Measurements from ENCODE around the gene RBM42. TPM values are rescaled to one million over a fixed set of nuclear protein-coding genes. Genes with fewer than 3 reads are reported as not detected.

The RBM42 gene
- total and polyA plus RNA-seq, 9 of the 15 experiments (the other 6 are each of a cell fraction or from before 2014, with no cell fraction given), result 5.7 to 149 (median 32.4) TPM

DNA sequence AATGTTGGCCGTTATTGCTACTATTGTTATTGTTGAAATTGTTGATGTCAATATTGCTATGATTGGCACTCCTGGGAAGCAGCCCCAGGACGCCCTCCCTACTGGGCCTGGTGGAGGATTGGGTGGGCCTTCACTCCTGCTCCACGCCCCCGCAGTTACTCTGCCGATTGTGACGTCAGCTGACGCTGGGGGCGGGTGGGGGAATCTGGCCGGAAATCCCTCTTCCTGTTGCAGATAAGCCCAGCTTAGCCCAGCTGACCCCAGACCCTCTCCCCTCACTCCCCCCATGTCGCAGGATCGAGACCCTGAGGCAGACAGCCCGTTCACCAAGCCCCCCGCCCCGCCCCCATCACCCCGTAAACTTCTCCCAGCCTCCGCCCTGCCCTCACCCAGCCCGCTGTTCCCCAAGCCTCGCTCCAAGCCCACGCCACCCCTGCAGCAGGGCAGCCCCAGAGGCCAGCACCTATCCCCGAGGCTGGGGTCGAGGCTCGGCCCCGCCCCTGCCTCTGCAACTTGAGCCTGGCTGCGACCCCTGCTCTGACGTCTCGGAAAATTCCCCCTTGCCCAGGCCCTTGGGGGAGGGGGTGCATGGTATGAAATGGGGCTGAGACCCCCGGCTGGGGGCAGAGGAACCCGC lies 12.8 kb downstream of the RBM42 start, which contains the start of gene ETV2 (continued):
- TF ChIP-seq, protein P1, sequence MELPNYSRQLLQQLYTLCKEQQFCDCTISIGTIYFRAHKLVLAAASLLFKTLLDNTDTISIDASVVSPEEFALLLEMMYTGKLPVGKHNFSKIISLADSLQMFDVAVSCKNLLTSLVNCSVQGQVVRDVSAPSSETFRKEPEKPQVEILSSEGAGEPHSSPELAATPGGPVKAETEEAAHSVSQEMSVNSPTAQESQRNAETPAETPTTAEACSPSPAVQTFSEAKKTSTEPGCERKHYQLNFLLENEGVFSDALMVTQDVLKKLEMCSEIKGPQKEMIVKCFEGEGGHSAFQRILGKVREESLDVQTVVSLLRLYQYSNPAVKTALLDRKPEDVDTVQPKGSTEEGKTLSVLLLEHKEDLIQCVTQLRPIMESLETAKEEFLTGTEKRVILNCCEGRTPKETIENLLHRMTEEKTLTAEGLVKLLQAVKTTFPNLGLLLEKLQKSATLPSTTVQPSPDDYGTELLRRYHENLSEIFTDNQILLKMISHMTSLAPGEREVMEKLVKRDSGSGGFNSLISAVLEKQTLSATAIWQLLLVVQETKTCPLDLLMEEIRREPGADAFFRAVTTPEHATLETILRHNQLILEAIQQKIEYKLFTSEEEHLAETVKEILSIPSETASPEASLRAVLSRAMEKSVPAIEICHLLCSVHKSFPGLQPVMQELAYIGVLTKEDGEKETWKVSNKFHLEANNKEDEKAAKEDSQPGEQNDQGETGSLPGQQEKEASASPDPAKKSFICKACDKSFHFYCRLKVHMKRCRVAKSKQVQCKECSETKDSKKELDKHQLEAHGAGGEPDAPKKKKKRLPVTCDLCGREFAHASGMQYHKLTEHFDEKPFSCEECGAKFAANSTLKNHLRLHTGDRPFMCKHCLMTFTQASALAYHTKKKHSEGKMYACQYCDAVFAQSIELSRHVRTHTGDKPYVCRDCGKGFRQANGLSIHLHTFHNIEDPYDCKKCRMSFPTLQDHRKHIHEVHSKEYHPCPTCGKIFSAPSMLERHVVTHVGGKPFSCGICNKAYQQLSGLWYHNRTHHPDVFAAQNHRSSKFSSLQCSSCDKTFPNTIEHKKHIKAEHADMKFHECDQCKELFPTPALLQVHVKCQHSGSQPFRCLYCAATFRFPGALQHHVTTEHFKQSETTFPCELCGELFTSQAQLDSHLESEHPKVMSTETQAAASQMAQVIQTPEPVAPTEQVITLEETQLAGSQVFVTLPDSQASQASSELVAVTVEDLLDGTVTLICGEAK (IDR thresholded peaks at IDR 0.05), result no peak
- TF ChIP-seq, protein P1 (CRISPR knock-in tag; IDR thresholded peaks at IDR 0.05), result no peak
- no peak for TF ChIP-seq HDAC8 (tag; IDR thresholded peaks at IDR 0.05)
- TF ChIP-seq EWSR1 (IDR thresholded peaks at IDR 0.05; ENCODE audit: borderline replicate concordance, low read depth, partially characterized antibody), result no peak
- TF ChIP-seq, protein P2, sequence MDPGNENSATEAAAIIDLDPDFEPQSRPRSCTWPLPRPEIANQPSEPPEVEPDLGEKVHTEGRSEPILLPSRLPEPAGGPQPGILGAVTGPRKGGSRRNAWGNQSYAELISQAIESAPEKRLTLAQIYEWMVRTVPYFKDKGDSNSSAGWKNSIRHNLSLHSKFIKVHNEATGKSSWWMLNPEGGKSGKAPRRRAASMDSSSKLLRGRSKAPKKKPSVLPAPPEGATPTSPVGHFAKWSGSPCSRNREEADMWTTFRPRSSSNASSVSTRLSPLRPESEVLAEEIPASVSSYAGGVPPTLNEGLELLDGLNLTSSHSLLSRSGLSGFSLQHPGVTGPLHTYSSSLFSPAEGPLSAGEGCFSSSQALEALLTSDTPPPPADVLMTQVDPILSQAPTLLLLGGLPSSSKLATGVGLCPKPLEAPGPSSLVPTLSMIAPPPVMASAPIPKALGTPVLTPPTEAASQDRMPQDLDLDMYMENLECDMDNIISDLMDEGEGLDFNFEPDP (CRISPR knock-in tag; IDR thresholded peaks at IDR 0.05), result no peak
- TF ChIP-seq HMG20B (CRISPR knock-in tag; IDR thresholded peaks at IDR 0.05), result no peak
- no peak for TF ChIP-seq ZNF23 (CRISPR knock-in tag; IDR thresholded peaks at IDR 0.05)
- peak in 1 of 2 experiments; percentile 5; a peak in 1 of 4 replicates for TF ChIP-seq RCOR1 (IDR thresholded peaks at IDR 0.05; ENCODE audit: borderline replicate concordance in 1 of 2, low read depth in 2 of 2, low read length in 2 of 2)
- no peak for TF ChIP-seq FOS (IDR thresholded peaks at IDR 0.05; ENCODE audit: extremely low read depth, insufficient read length)
- TF ChIP-seq, protein P3, sequence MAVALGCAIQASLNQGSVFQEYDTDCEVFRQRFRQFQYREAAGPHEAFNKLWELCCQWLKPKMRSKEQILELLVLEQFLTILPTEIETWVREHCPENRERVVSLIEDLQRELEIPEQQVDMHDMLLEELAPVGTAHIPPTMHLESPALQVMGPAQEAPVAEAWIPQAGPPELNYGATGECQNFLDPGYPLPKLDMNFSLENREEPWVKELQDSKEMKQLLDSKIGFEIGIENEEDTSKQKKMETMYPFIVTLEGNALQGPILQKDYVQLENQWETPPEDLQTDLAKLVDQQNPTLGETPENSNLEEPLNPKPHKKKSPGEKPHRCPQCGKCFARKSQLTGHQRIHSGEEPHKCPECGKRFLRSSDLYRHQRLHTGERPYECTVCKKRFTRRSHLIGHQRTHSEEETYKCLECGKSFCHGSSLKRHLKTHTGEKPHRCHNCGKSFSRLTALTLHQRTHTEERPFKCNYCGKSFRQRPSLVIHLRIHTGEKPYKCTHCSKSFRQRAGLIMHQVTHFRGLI (CRISPR knock-in tag; IDR thresholded peaks at IDR 0.05), result no peak
- TF ChIP-seq KLF10 (CRISPR knock-in tag; IDR thresholded peaks at IDR 0.05), result no peak
- no peak for TF ChIP-seq SP2 (IDR thresholded peaks at IDR 0.05; ENCODE audit: extremely low read depth, low read depth, low read length, poor library complexity, severe bottlenecking)
- TF ChIP-seq NCOA6 (IDR thresholded peaks at IDR 0.05), result no peak
- TF ChIP-seq NFE2L1 (tag; IDR thresholded peaks at IDR 0.05; ENCODE audit: borderline replicate concordance, low read depth), result no peak
- no peak for TF ChIP-seq RBM17 (IDR thresholded peaks at IDR 0.05; ENCODE audit: borderline replicate concordance, low read depth, low read length)

Data from K562 (cell line).